Vagina (tissue), 2 donors: Measurements from ENCODE around the gene HOXA7.
A peak's percentile ranks its signal among the peaks of the same experiment; 100 is the strongest.

Experiments
- CTCF ChIP-seq, 3 experiments: fragments of 450-650 bp in 2 of 3; fragments of 200-600 bp in 1 of 3; sonication (generic) in 1 of 3; IDR thresholded peaks; one replicate each; pipeline ENCODE4 v1.5.1; 2017 to 2019; ENCODE audit warnings: antibody characterized with exemption in 3 of 3, mild to moderate bottlenecking in 2 of 3, moderate library complexity in 2 of 3
- POLR2A ChIP-seq, 2 donors: fragments of 450-650 bp; IDR thresholded peaks; one replicate each; pipeline ENCODE4 v1.6.1; 2017; ENCODE audit warnings: antibody characterized with exemption in 2 of 2, mild to moderate bottlenecking in 2 of 2, moderate library complexity in 2 of 2

GRCh38 chr7:27165089-27165995 lies 8.9 kb upstream of the HOXA7 start, which contains the start of gene HOXA9:
- TF ChIP-seq CTCF (IDR thresholded peaks at IDR 0.05): no peak
- TF ChIP-seq POLR2A (IDR thresholded peaks at IDR 0.05): peak in 1 of 2 donors; percentile 23
